Ascending aorta (tissue), 2 donors: ENCODE data around the gene SLC25A25. TPM values are rescaled to one million over a fixed set of nuclear protein-coding genes. Genes with fewer than 3 reads are reported as not detected.
"Not testable (repeated sequence)": the region's sequence is repeated elsewhere in the genome, so short reads cannot be mapped to it uniquely, and the experiment has no call there.

Experiments used
- DNase-seq, 2 donors: peaks; one replicate each; pipeline ENCODE4 v3.0.0-alpha.2; 2019; ENCODE audit warnings: low spot score in 2 of 2
- H3K27ac ChIP-seq, 2 donors: fragments of 200-600 bp; sonication (generic); one replicate each; pipeline ENCODE4 v1.5.1; 2016 to 2017; ENCODE audit warnings: mild to moderate bottlenecking in 1 of 2
- H3K27me3 ChIP-seq: fragments of 200-600 bp; sonication (generic); one replicate; pipeline ENCODE4 v1.5.1; 2017
- H3K36me3 ChIP-seq, 2 donors: fragments of 200-600 bp; sonication (generic); one replicate each; pipeline ENCODE4 v1.5.1; 2016
- H3K4me1 ChIP-seq, 2 donors: fragments of 200-600 bp; sonication (generic); one replicate each; pipeline ENCODE4 v1.5.1; 2016 to 2017; ENCODE audit warnings: mild to moderate bottlenecking in 1 of 2
- H3K4me3 ChIP-seq, 2 donors: fragments of 200-600 bp; sonication (generic); one replicate each; pipeline ENCODE4 v1.5.1; 2016 to 2017; ENCODE audit warnings: mild to moderate bottlenecking in 1 of 2
- H3K9me3 ChIP-seq, 2 donors: fragments of 200-600 bp; sonication (generic); one replicate each; pipeline ENCODE4 v1.5.1; 2016
- intact Hi-C: fragments of 100-400 bp; cut with DNase I; formaldehyde crosslinking; loops from one replicate; pipeline ENCODE4 v1.15.1; 2023
- total RNA-seq: library from RNA; depleted of rRNA; stranded (reverse); fragments of >200 nt; gene quantifications from one replicate; pipeline ENCODE4 v1.1.0, GENCODE V29; 2016
- TF ChIP-seq, protein P1 (sequence below), 3 experiments: fragments of 200-600 bp in 2 of 3; fragments of 450-650 bp in 1 of 3; sonication (generic) in 2 of 3; IDR thresholded peaks; one replicate each; pipeline ENCODE4 v1.5.1; 2016 to 2019; ENCODE audit warnings: antibody characterized with exemption in 3 of 3, mild to moderate bottlenecking in 1 of 3, moderate library complexity in 1 of 3

Gene SLC25A25
- total RNA-seq, 1 donor from 2014 or later: 27.4 TPM

DNA sequence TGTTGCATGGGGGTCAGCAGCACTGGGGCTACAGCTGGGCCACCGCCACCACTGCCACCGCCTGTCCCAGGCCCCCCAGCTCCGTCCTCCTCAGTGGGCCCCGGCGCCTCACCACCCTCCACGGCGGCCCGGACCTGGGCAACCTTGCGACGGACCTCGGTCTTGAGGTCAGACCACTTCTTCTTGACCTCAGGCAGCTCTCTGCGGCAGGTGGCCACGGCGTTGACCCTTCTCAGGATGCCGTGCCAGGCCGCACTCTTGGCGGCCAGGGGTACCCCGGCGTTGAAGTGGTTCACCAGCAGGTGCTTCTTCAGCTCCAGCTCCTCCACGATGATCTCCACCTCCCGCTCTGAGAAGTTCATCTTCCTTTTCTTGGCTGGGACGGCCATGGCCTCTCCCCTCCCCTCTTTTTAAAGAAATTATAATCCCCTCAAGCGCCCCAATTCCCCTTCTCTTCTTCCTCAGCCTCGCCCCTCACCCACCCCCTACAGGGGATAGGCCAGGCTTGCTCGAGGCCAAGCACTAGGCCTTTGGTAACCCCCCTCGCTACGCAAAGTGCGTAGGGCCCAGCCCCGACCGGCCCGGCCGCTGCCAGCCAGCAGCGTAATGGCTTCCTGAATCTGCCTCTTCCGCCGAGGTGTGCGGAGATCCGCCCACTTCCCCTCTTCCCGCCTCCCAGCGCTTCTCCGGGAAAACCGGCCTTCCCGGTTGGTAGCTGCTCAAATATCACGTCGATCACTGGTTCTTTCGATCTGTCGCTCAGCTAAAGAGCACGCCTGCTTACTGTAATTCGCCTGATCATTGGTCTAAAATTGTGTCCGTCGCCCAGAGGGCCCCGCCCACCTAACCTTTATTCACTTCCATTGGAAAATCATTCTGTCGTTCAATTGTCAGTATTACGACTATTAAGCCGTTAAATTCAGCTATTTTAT, 1.1 kb upstream of the SLC25A25 start, which contains the start of gene NAIF1:
TSS of gene NAIF1 (minus strand) at position 608 of the 932 bp plus-strand sequence. CDS start at position 389, 219 bp downstream.
- Histone ChIP-seq H3K9me3 (no peaks in the 10 kb centered on the region), H3K27me3 (no peaks in the 10 kb centered on the region), H3K4me1 (peaks cover 14 to 33% of the 10 kb centered on the region in 2 donors), H3K4me3 (peak within 1 kb of the TSS; percentile 91 to 98), H3K36me3 (peaks cover 15 to 19% of the 10 kb centered on the region in 2 donors), H3K27ac (peak within 1 kb of the TSS; percentile 95 to 99)
- TF ChIP-seq, protein P1, sequence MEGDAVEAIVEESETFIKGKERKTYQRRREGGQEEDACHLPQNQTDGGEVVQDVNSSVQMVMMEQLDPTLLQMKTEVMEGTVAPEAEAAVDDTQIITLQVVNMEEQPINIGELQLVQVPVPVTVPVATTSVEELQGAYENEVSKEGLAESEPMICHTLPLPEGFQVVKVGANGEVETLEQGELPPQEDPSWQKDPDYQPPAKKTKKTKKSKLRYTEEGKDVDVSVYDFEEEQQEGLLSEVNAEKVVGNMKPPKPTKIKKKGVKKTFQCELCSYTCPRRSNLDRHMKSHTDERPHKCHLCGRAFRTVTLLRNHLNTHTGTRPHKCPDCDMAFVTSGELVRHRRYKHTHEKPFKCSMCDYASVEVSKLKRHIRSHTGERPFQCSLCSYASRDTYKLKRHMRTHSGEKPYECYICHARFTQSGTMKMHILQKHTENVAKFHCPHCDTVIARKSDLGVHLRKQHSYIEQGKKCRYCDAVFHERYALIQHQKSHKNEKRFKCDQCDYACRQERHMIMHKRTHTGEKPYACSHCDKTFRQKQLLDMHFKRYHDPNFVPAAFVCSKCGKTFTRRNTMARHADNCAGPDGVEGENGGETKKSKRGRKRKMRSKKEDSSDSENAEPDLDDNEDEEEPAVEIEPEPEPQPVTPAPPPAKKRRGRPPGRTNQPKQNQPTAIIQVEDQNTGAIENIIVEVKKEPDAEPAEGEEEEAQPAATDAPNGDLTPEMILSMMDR (IDR thresholded peaks at IDR 0.05): no peak
- intact Hi-C loops: loop anchor here (1.0 kb wide), 1 partner anchor 86 kb away; no protein-coding TSS in a partner anchor
- DNase-seq: peak; percentile 91 to 99

DNA sequence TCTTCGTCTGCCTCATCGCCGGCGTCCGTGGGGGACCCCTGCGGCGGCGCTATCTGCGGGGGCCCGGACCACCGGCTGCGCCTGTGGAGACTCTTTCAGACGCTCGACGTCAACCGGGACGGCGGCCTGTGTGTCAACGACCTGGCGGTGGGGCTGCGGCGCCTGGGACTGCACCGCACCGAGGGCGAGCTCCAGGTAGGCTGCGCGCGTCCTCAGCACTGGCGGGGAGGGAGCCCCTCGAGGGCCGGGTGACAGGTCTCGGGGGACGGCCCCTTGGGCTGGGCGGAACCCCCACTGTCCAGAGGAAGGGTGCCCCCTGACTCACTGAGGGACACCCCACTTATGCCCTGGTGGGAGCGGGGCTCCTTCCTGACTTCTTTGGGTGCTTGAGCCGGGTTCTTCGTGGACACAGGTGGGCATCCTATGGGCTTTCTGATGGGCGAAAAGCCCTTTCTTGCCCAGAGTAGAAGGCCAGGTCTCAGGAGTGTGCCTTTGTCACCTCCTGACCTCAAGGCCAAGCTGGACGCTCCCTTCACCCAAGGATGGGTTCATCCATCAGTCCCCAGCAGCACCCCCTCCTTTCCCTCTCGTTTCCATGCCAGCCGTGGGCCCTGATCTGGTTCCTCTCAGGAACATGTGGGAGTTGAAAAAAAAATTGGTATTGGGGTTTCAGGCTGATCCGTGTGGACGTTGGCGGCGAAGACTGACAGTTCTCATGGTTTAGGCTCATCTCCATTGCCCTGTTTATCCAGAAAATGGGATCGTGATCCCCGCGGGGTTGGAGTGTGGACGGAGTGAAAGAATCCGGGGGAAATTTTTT, 564 bp downstream of the SLC25A25 start:
- peaks cover 25 to 45% of the 10 kb centered on the region in 2 donors for H3K4me1 ChIP-seq

DNA sequence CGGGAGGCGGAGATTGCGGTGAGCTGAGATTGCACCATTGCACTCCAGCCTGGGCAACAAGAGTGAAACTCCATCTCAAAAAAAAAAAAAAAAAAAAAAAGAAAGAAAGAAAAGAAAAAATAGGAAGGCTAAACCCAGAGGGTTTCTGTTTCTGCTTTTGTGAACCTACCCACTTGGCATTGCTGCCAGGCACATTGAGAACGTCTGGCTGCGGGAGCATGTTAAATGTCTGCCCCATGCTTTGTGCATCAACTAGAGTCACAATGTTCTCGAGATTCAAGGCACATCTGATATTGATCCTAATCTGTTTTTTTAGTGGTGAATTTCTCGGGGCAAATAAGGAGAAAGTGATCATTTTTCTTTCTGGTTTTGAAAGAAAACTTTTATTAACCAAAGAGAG, 2.8 kb downstream of the SLC25A25 start:
- H3K36me3 ChIP-seq: no peaks in the 10 kb centered on the region
- peak overlapping the region; percentile 95 to 97 for H3K27ac ChIP-seq
- DNase-seq: no peak
- no peaks in the 10 kb centered on the region for H3K9me3 ChIP-seq
- H3K27me3 ChIP-seq: no peaks in the 10 kb centered on the region
- TF ChIP-seq, protein P1 (IDR thresholded peaks at IDR 0.05): no peak
- H3K4me3 ChIP-seq: peak overlapping the region; percentile 12 to 38
- intact Hi-C loops: no loop called here
- H3K4me1 ChIP-seq: peaks cover 28 to 50% of the 10 kb centered on the region in 2 donors

More for the DNA sequence above, 564 bp downstream of the SLC25A25 start:
- DNase-seq: peak in 1 of 2 donors; percentile 78
- intact Hi-C loops: loop anchor here (1.0 kb wide), 2 partner anchors 26 to 30 kb away; no protein-coding TSS in a partner anchor
- Histone ChIP-seq H3K27ac (peak overlapping the region; percentile 95 to 97), H3K36me3 (peaks cover under 1 to 2% of the 10 kb centered on the region in 2 donors), H3K9me3 (no peaks in the 10 kb centered on the region), H3K4me3 (peak overlapping the region; percentile 91 to 98), H3K27me3 (no peaks in the 10 kb centered on the region)
- TF ChIP-seq, protein P1 (IDR thresholded peaks at IDR 0.05): no peak

DNA sequence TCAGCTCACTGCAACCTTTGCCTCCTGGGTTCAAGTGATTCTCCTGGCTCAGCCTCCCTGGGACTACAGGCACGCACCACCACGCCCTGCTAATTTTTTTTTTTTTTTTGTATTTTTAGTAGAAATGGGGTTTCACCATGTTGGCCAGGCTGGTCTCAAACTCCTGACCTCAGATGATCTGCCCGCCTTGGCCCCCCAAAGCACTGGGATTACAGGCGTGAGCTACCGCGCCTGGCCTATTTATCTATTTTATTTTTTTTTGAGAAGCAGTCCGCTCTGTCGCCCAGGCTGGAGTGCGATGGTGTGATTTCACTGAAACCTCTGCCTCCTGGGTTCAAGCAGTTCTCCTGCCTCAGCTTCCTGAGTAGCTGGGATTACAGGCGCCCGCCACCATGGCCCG, 3.4 kb downstream of the SLC25A25 start:
- intact Hi-C loops, H3K9me3 ChIP-seq, H3K27me3 ChIP-seq, H3K36me3 ChIP-seq, DNase-seq: not testable (repeated sequence)
- Histone ChIP-seq H3K4me3 (peak overlapping the region; percentile 12 to 38), H3K4me1 (peaks cover 23 to 44% of the 10 kb centered on the region in 2 donors), H3K27ac (peak overlapping the region; percentile 95 to 97)

DNA sequence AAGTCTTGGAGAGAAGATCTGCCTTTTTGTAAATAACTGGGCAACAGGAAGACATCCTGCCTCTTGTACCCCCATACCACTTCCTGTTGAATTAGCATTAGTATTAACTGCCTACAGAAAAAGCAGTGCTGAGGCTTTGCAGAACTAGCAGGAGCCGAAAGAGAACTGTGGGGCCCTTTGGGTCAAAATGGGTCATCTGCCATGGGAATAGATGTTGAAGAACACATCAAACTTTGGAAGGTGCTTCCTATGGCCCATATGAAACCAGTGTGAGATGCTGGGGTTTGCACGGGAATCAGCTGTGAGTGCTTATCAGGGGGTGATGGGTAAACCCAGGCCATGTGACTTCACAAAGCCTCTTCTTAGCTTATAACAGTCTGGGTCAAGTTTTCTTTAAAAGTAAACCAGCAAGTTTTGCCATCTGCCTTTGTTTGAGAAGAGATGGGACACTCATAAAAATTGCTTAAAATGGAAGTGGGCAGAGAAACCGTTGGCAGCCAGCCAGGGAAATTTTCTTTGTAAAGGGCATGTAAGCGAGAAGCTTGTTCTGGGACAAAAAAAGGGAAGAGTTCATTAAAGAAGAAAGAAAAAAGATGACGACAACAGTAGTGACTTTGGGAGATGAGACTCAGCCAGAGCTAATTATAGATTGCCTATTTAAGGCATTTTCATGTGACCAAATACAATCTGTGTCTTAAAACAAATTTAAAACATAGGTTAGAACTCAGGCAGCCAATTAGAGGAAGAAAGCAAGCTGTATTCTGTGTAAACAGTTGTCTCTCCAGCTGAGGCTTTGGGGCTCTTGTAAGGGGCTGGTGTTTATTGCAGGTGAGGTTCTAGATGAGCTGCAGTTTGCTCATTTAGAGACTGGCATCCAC, 4.4 kb downstream of the SLC25A25 start:
- peak overlapping the region; percentile 3 to 9 for H3K4me3 ChIP-seq
- H3K27me3 ChIP-seq: no peaks in the 10 kb centered on the region
- intact Hi-C loops: loop anchor here (1.0 kb wide), 1 partner anchor 22 kb away; no protein-coding TSS in a partner anchor
- DNase-seq: peak; percentile 60 to 96
- TF ChIP-seq, protein P1 (IDR thresholded peaks at IDR 0.05): no peak
- peaks cover 19 to 40% of the 10 kb centered on the region in 2 donors for H3K4me1 ChIP-seq
- H3K36me3 ChIP-seq: no peaks in the 10 kb centered on the region
- no peaks in the 10 kb centered on the region for H3K9me3 ChIP-seq
- H3K27ac ChIP-seq: peak overlapping the region; percentile 95 to 97
